ENCODE measurements around the gene CD59. TPM values are rescaled to one million over a fixed set of nuclear protein-coding genes. Genes with fewer than 3 reads are reported as not detected.

CD59 gene
- total and polyA plus RNA-seq, 2 of the 13 experiments (the other 11 are each of a cell fraction or from before 2014, with no cell fraction given) = 127 to 289 TPM

- TF ChIP-seq AKNA (CRISPR knock-in tag; IDR thresholded peaks at IDR 0.05; ENCODE audit: borderline replicate concordance) = no peak
- no peak for TF ChIP-seq BRD4 (CRISPR knock-in tag; IDR thresholded peaks at IDR 0.05)
- no peak for TF ChIP-seq MATR3 (CRISPR knock-in tag; IDR thresholded peaks at IDR 0.05)
- TF ChIP-seq NFE2 (CRISPR knock-in tag; IDR thresholded peaks at IDR 0.05) = no peak
- TF ChIP-seq ETV6 (CRISPR knock-in tag; conservative IDR thresholded peaks at IDR 0.05) = no peak
- TF ChIP-seq ZNF678 (CRISPR knock-in tag; IDR thresholded peaks at IDR 0.05) = no peak
- TF ChIP-seq ZSCAN31 (CRISPR knock-in tag; IDR thresholded peaks at IDR 0.05; ENCODE audit: low read depth) = no peak
- TF ChIP-seq HDAC1 (CRISPR knock-in tag; IDR thresholded peaks at IDR 0.05) = peak; percentile 43; the same call in 1 of the 2 replicates
- no peak for TF ChIP-seq BATF2 (CRISPR knock-in tag; IDR thresholded peaks at IDR 0.05)
- no peak for TF ChIP-seq ZNF788 (CRISPR knock-in tag; IDR thresholded peaks at IDR 0.05; ENCODE audit: borderline replicate concordance)
- TF ChIP-seq FOXA3 (CRISPR knock-in tag; IDR thresholded peaks at IDR 0.05) = peak; percentile 67
- TF ChIP-seq CSRNP2 (CRISPR knock-in tag; conservative IDR thresholded peaks at IDR 0.05; ENCODE audit: low read depth) = no peak
- peak; percentile 55; the same call in 1 of the 2 replicates for TF ChIP-seq ISL2 (CRISPR knock-in tag; IDR thresholded peaks at IDR 0.05)
- TF ChIP-seq ARID3A (IDR thresholded peaks at IDR 0.05; ENCODE audit: low read depth, low read length) = peak; percentile 32; the same call in 1 of the 2 replicates
- TF ChIP-seq RXRB (CRISPR knock-in tag; IDR thresholded peaks at IDR 0.05; ENCODE audit: borderline replicate concordance) = peak; percentile 85
- no peak for TF ChIP-seq ZNF891 (CRISPR knock-in tag; IDR thresholded peaks at IDR 0.05)
- no peak for TF ChIP-seq BRCA1 (CRISPR knock-in tag; IDR thresholded peaks at IDR 0.05)
- TF ChIP-seq ZNF790 (CRISPR knock-in tag; IDR thresholded peaks at IDR 0.05; ENCODE audit: borderline replicate concordance) = 0 out of 2 replicates have a peak, but pooled peaks have one; percentile 42
- TF ChIP-seq IRF9 (CRISPR knock-in tag; IDR thresholded peaks at IDR 0.05; ENCODE audit: borderline replicate concordance) = no peak
- no peak for TF ChIP-seq ZBTB1 (CRISPR knock-in tag; IDR thresholded peaks at IDR 0.05; ENCODE audit: borderline replicate concordance)
Observed at GRCh38 chr11:33691066-33691864, 45.0 kb downstream of the CD59 start (continued).

All from HepG2 (cell line).